K562 (cell line): ENCODE measurements around the gene MFAP2. TPM values are rescaled to one million over a fixed set of nuclear protein-coding genes. Genes with fewer than 3 reads are reported as not detected.

Source experiments
- ATAC-seq: fragments of 200-7000 bp; cut with Tn5 transposase; 3 replicates; pipeline ENCODE4 v1.9.1; 2020; ENCODE audit warnings: moderate library complexity
- BruUV-seq: library from RNA; stranded (reverse); fragments of 400-500 nt; replicated peaks from 2 replicates; lab custom pipeline; 2021; lab: Mats Ljungman, UMichigan
- CTCF ChIA-PET: fragments of 300-600 bp; formaldehyde crosslinking; extraction: SDS; loops from one replicate; lab custom pipeline; 2021; ENCODE audit warnings: low intra/inter-chr PET ratio; lab: Yijun Ruan, JAX
- POLR2A ChIA-PET: fragments of 300-600, 350-650 bp; sonication (Branson Sonifier 250); formaldehyde crosslinking; extraction: SDS; loops from one replicate; lab custom pipeline; 2021; ENCODE audit warnings: antibody characterized with exemption, inconsistent platforms; lab: Yijun Ruan, JAX
- DNase-seq, 4 experiments: peaks; one replicate each; pipeline versions ENCODE4 v3.0.0 to v3.0.0-alpha.2; 2011 to 2018; ENCODE audit warnings: low spot score in 3 of 4, mixed read lengths in 3 of 4; ENCODE audit errors: extremely low read depth in 1 of 4
- FAIRE-seq: peaks from 2 replicates; lab custom pipeline; 2011; peaks lifted over from hg19 to GRCh38; lab: Jason Lieb, UNC
- H2AFZ ChIP-seq: 2 replicates; pipeline ENCODE4 v1.6.0; 2011; ENCODE audit warnings: low read depth, low read length, control low read depth, inconsistent platforms
- H3K27ac ChIP-seq: fragments of 200-600 bp; 3 replicates; pipeline ENCODE4 v1.8.0; 2011; ENCODE audit warnings: low read depth, mild to moderate bottlenecking, control low read depth, inconsistent platforms, low read length, moderate library complexity, mixed read lengths; ENCODE audit errors: extremely low read depth
- H3K27me3 ChIP-seq, 2 experiments: fragments of 300-600 bp in 1 of 2; 2 replicates in 1 of 2; 3 replicates in 1 of 2; pipeline versions ENCODE4 v1.6.0 to v1.8.0; 2011; ENCODE audit warnings: inconsistent platforms in 2 of 2, low read length in 2 of 2, mild to moderate bottlenecking in 1 of 2, mixed read lengths in 1 of 2, moderate library complexity in 1 of 2; ENCODE audit not compliant: control insufficient read depth in 2 of 2, insufficient read depth in 2 of 2
- H3K36me3 ChIP-seq: fragments of 300-600 bp; 3 replicates; pipeline ENCODE4 v1.8.0; 2011; ENCODE audit warnings: mild to moderate bottlenecking, low read length, inconsistent platforms; ENCODE audit not compliant: control insufficient read depth, insufficient read depth
- H3K4me1 ChIP-seq, 2 experiments: fragments of 200-600 bp in 1 of 2; replicated peaks in 1 of 2; 2 replicates in 1 of 2; 3 replicates in 1 of 2; pipeline versions ENCODE4 v1.5.1 to v1.8.0; 2011; ENCODE audit warnings: inconsistent platforms in 2 of 2, low read length in 2 of 2, mild to moderate bottlenecking in 1 of 2, mixed read lengths in 1 of 2, moderate library complexity in 1 of 2; ENCODE audit not compliant: control insufficient read depth in 2 of 2, insufficient read depth in 2 of 2
- H3K4me2 ChIP-seq: 2 replicates; pipeline ENCODE4 v1.6.1; 2011; ENCODE audit warnings: low read length, control low read depth, inconsistent platforms, mixed read lengths; ENCODE audit not compliant: insufficient read depth
- H3K4me3 ChIP-seq: fragments of 200-600 bp; sonication (generic), shearing (Covaris generic); 2 replicates; pipeline ENCODE4 v1.5.1; 2016; ENCODE audit warnings: control low read depth, inconsistent platforms
- H3K79me2 ChIP-seq: fragments of 200-600 bp; 3 replicates; pipeline ENCODE4 v1.8.0; 2011; ENCODE audit warnings: low read length, inconsistent platforms; ENCODE audit not compliant: control insufficient read depth, insufficient read depth
- H3K9ac ChIP-seq, 2 experiments: 2 replicates each; pipeline versions ENCODE4 v1.6.0 to v1.6.1; 2011; ENCODE audit warnings: low read depth in 2 of 2, low read length in 2 of 2, control low read depth in 1 of 2, inconsistent platforms in 1 of 2, mild to moderate bottlenecking in 1 of 2, mixed read lengths in 1 of 2; ENCODE audit not compliant: insufficient read depth in 1 of 2
- H3K9me1 ChIP-seq: one replicate; pipeline ENCODE4 v1.6.0; 2011; ENCODE audit warnings: inconsistent platforms, mild to moderate bottlenecking, low read length, moderate library complexity; ENCODE audit not compliant: control insufficient read depth, insufficient read depth
- H3K9me3 ChIP-seq: replicated peaks from 2 replicates; pipeline ENCODE4 v1.5.1; 2011; ENCODE audit warnings: low read depth, low read length, inconsistent platforms; ENCODE audit not compliant: control insufficient read depth, insufficient read depth
- H4K20me1 ChIP-seq: replicated peaks from 2 replicates; pipeline ENCODE4 v1.6.1; 2011; ENCODE audit warnings: low read length, inconsistent platforms, mixed read lengths; ENCODE audit not compliant: control insufficient read depth, insufficient read depth
- ADNP ChIP-seq: fragments of 200-800 bp; sonication (Bioruptor generic); IDR thresholded peaks from 2 replicates; pipeline ENCODE4 v1.6.1; 2016; ENCODE audit warnings: missing genetic modification characterization, missing compliant biosample characterization
- CEBPB ChIP-seq: fragments of 450-650 bp; IDR thresholded peaks from 2 replicates; pipeline ENCODE4 v1.6.1; 2016; ENCODE audit warnings: missing genetic modification characterization, missing compliant biosample characterization
- HINFP ChIP-seq: fragments of 450-650 bp; conservative IDR thresholded peaks from 2 replicates; pipeline ENCODE4 v1.6.1; 2016; ENCODE audit warnings: missing genetic modification characterization, low read depth, mild to moderate bottlenecking, control low read depth, missing compliant biosample characterization
- JUNB ChIP-seq: fragments of 450-650 bp; formaldehyde crosslinking; conservative IDR thresholded peaks from 2 replicates; pipeline ENCODE4 v1.4.0; 2020; ENCODE audit warnings: mild to moderate bottlenecking
- KAT7 ChIP-seq: sonication (generic); formaldehyde crosslinking; IDR thresholded peaks from 2 replicates; pipeline ENCODE4 v1.8.0; 2022; ENCODE audit warnings: missing genetic modification reagents, mild to moderate bottlenecking, borderline replicate concordance
- NFE2 ChIP-seq: IDR thresholded peaks from 2 replicates; pipeline ENCODE4 v1.6.1; 2014; ENCODE audit warnings: antibody characterized with exemption, low read depth
- NKRF ChIP-seq: fragments of 450-650 bp; IDR thresholded peaks from 2 replicates; pipeline ENCODE4 v1.6.1; 2016; ENCODE audit warnings: borderline replicate concordance
- RBFOX2 ChIP-seq: fragments of 200-400 bp; formaldehyde crosslinking; IDR thresholded peaks from 2 replicates; pipeline ENCODE4 v1.6.1; 2017; ENCODE audit warnings: low read depth, mild to moderate bottlenecking, low read length, moderate library complexity
- THAP12 ChIP-seq: fragments of 250-450 bp; sonication (Bioruptor Pico); IDR thresholded peaks from 2 replicates; pipeline ENCODE4 v1.9.0; 2021; ENCODE audit warnings: mild to moderate bottlenecking, inconsistent platforms
- ZNF280A ChIP-seq: fragments of 450-650 bp; IDR thresholded peaks from 2 replicates; pipeline ENCODE4 v1.6.1; 2018; ENCODE audit warnings: mild to moderate bottlenecking, low read depth; ENCODE audit not compliant: partially characterized antibody
- ZNF445 ChIP-seq: fragments of 250-450 bp; sonication (Bioruptor Pico); IDR thresholded peaks from 2 replicates; pipeline ENCODE4 v1.4.0; 2020; ENCODE audit warnings: low read depth, mild to moderate bottlenecking, moderate library complexity
- WGBS: fragments of 100-300 bp; shearing (Covaris generic); methylation state at CpG from one replicate; pipeline ENCODE4 v1.1.6; 2016; ENCODE audit warnings: low coverage, mixed read lengths; ENCODE audit not compliant: insufficient coverage; ENCODE audit errors: missing lambda C conversion rate; 5-methylcytosine and 5-hydroxymethylcytosine counted together
- in situ Hi-C: fragments of 300-500 bp; cut with MboI; formaldehyde crosslinking; loops from 4 replicates; pipeline ENCODE4 v1.15.0; 2018; ENCODE audit warnings: inconsistent platforms, mixed read lengths
- intact Hi-C: fragments of 100-400 bp; cut with micrococcal nuclease; formaldehyde crosslinking; loops from 2 replicates; pipeline ENCODE4 v1.14.2; 2022
- polyA plus RNA-seq, 8 experiments: library from polyadenylated mRNA; depleted of rRNA in 4 of 8; stranded (reverse) in 5 of 8; unstranded in 3 of 8; fragments of >200 nt; fragmentation: Nextera tagmentation in 2 of 8; fragmentation: Illumina TruSeq in 1 of 8; extraction: Ambion mirVana in 2 of 8; extraction: Trizol in 1 of 8; gene quantifications; 2 replicates each; pipeline versions ENCODE4 v1.2.1 to v1.2.3, GENCODE V29; 2011 to 2014; ENCODE audit warnings: inconsistent platforms in 1 of 8, missing spikeins in 1 of 8
- total RNA-seq, 7 experiments: library from RNA; depleted of rRNA in 6 of 7; stranded (reverse); fragments of >200 nt in 6 of 7; fragmentation: Illumina TruSeq in 2 of 7; extraction: Trizol in 2 of 7; gene quantifications; 2 replicates each; pipeline versions ENCODE4 v1.2.1 to v1.2.3, GENCODE V29; 2011 to 2021; ENCODE audit warnings: low replicate concordance in 1 of 7

The MFAP2 gene
- total and polyA plus RNA-seq, 9 of the 15 experiments (the other 6 are each of a cell fraction or from before 2014, with no cell fraction given): not detected

- peak overlapping the region in 1 of 2 experiments; percentile 4; a peak in 1 of 4 replicates for H3K9ac ChIP-seq
- DNase-seq: no peak
- no peak overlapping the region for H3K4me3 ChIP-seq
- TF ChIP-seq HINFP: no peak
- no peak for TF ChIP-seq KAT7 (CRISPR knock-in tag)
- no peak for TF ChIP-seq THAP12 (CRISPR knock-in tag)
- TF ChIP-seq NKRF: no peak
- no peak for TF ChIP-seq JUNB (CRISPR knock-in tag)
- no peak for TF ChIP-seq ADNP (tag)
- no peak for TF ChIP-seq ZNF445 (CRISPR knock-in tag)
- TF ChIP-seq ZNF280A: no peak
- no peak for TF ChIP-seq CEBPB (tag)
- TF ChIP-seq RBFOX2: no peak
- no peak for TF ChIP-seq NFE2
- H3K79me2 ChIP-seq: no peaks in the 10 kb centered on the region
- H3K9me1 ChIP-seq: no peaks in the 10 kb centered on the region
- no peak for FAIRE-seq
- peaks cover 5% of the 10 kb centered on the region in 2 experiments; a peak in 2 of 5 replicates for H3K27me3 ChIP-seq
- WGBS: 35% methylated on average over 13 of the region's 13 CpGs
- H3K4me1 ChIP-seq: peaks cover 3 to 36% of the 10 kb centered on the region in 2 experiments
- no peak for ATAC-seq
- no peak overlapping the region for H3K4me2 ChIP-seq
- CTCF ChIA-PET: no interaction called here
- POLR2A ChIA-PET: interaction anchor here (1.2 kb wide), 1 partner anchor 23 kb away, joined by 3 read pairs; no protein-coding TSS in a partner anchor
- intact Hi-C loops: no loop called here
- no peaks in the 10 kb centered on the region; the same call in none of the 2 replicates for H4K20me1 ChIP-seq
- in situ Hi-C loops: no loop called here
- no peaks in the 10 kb centered on the region for H3K9me3 ChIP-seq
- no peak overlapping the region for H3K27ac ChIP-seq
- no peaks in the 10 kb centered on the region for H3K36me3 ChIP-seq
- no peak overlapping the region for H2AFZ ChIP-seq
- no TSS peak for BruUV-seq
Measured at GRCh38 chr1:16927711-16928485, 52.5 kb downstream of the MFAP2 start.
